ENCODE results near the gene SIGLEC7.

The SIGLEC7 gene

DNA sequence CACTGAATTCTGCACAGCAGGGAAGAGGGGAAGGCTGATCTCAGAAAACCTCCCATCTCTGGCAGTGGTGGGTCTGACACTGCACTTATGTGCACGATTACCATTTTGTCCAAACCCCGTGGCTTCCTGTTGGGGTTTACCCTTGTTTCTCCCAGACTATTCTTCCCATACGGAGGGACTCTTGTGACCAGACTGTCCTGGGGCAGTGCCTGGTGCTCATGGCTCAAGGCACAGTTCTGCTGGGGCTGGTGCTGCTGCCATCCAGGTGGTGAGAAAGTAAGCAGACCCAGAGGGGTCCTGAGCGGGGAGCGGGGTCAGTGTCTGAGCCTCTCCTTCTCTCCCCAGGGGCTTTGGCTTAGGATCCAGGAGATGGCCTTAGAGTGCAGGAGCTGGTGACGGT lies 22.5 kb upstream of the SIGLEC7 start:
- DNase-seq: no peak

GRCh38 chr19:51120160-51120559 lies 21.9 kb upstream of the SIGLEC7 start:
- DNase-seq: no peak

DNA sequence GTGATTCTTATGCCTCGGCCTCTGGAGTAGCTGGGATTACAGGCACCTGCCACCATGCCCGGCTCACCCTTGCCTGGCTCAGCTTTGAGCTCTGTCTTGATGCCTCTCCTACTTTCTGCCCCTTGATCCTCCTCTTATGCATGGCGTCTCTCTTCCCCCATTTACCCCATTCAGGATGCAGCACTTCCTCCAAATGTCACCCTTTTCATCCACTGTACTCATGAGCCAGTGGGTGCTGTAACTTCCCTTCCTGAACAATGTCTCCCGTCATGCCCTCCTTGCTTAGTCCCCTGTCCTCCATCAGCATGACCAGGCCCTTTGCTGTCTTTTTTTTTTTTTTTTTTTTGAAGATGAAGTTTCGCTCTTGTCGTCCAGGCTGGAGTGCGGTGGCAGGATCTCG lies 20.8 kb upstream of the SIGLEC7 start:
- DNase-seq: no peak

GRCh38 chr19:51122112-51122981 lies 19.8 kb upstream of the SIGLEC7 start:
- no peak for DNase-seq

- peak in 1 of 2 experiments; percentile 22 for DNase-seq
Observed at GRCh38 chr19:51123381-51123800, 18.7 kb upstream of the SIGLEC7 start.

GRCh38 chr19:51123802-51124201 lies 18.3 kb upstream of the SIGLEC7 start:
- DNase-seq: no peak

DNA sequence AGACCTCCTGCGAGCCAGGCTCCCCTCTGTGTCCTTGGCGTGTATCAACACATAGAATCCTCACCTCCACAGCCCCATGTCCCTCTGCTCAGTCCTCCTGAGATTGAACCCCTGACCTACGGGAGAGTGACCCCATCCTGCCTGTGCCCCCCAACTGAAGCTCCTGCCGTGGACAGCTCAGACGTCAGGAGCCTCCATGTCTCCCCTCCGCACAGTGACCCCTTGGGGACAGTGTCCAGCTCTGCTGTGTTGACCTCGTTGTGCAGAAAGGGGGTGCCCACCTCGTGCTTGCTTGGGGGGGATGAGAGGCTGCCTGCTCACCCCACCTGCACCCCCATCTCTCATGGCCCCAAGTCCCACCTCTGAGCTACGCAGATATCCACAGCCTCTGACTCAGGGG lies 17.9 kb upstream of the SIGLEC7 start:
- no peak for DNase-seq

DNA sequence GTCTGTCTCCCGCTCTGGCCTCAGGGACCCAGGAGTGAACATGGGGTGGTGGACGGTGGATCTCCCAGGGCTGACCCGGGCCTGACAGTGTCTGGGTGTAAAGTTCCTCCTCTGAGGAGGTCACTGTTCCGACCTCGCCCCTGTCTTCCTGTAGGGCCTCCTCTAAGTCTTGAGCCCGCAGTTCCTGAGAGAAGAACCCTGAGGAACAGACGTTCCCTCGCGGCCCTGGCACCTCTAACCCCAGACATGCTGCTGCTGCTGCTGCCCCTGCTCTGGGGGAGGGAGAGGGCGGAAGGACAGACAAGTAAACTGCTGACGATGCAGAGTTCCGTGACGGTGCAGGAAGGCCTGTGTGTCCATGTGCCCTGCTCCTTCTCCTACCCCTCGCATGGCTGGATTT lies 17.4 kb upstream of the SIGLEC7 start, which contains the start of gene SIGLEC9:
TSS of gene SIGLEC9 (plus strand) at position 178 of the 400 bp plus-strand sequence. CDS start at position 247, 69 bp downstream.
- no peak for DNase-seq

GRCh38 chr19:51125421-51126075 lies 16.6 kb upstream of the SIGLEC7 start:
- DNase-seq: no peak

DNA sequence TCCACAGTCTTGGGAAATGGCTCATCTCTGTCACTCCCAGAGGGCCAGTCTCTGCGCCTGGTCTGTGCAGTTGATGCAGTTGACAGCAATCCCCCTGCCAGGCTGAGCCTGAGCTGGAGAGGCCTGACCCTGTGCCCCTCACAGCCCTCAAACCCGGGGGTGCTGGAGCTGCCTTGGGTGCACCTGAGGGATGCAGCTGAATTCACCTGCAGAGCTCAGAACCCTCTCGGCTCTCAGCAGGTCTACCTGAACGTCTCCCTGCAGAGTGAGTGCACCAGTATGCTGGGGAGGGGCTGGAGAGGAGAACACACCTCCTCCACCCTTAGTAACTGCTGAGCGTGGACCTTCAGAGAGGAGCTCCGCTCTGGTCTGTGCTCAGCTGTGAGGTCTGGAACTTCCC lies 15.1 kb upstream of the SIGLEC7 start:
- no peak for DNase-seq

GRCh38 chr19:51127755-51128154 lies 14.3 kb upstream of the SIGLEC7 start:
- DNase-seq: no peak

DNA sequence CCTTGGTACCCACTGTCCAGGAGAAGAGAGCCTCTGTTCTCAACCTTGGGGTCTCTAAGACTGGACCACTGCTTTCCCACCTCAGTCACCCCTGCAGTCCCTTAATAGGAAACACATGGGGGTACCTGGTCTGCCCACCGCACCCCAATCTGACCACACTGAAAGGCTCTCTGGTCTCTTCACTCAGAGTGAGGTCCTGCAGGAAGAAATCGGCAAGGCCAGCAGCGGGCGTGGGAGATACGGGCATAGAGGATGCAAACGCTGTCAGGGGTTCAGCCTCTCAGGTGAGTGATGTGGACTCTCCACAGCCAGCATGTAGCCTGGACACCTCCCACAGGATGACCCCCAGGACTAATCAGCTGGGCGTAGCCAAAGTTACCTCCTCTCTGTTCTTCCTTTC lies 13.9 kb upstream of the SIGLEC7 start:
- no peak for DNase-seq

DNA sequence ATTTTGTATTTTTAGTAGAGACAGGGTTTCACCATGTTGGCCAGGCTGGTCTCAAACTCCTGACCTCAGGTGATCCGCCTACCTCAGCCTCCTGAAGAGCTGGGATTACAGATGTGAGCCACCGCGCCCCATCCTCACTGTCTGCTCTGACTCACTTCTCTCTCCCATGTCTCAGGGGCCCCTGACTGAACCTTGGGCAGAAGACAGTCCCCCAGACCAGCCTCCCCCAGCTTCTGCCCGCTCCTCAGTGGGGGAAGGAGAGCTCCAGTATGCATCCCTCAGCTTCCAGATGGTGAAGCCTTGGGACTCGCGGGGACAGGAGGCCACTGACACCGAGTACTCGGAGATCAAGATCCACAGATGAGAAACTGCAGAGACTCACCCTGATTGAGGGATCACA lies 12.4 kb upstream of the SIGLEC7 start:
- DNase-seq: no peak

DNA sequence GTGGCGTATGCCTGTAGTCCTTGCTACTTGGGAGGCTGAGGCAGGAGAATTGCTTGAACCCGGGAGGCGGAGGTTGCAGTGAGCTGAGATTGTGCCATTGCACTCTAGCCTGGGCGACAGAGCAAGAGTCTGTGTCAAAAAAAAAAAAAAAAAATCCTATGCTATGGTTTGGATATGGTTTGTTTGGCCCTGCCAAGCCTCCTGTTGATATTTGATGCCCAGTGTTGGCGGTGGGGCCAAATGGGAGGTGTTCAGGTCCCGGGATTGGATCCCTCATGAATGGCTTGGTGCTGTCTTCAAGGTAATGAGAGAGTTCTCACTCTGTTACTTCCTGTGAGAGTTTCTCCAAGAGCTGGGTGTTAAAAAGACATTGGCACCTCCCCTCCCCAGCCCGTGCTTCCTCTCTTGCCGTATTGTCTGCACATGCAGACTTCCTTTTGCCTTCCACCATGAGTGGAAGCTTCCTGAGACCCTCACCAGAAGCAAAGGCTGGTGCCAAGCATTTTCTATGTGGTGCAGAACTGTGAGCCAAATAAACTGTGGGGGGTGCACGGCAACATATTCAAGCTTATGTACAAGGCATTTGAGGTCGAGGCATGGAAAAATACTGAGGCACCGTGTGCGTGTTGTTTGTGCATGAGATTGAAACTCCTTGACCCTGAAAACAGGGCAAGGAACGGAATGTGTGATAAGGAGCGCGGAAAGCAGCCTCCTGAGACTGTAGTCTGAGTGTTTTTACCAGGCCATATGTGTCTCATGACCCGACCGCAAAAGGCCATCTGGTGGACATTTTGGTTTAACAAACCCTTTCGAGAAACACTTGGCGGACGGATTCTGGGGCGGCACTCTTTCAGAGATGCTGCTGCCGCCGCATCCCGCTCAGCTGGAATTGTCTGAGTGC lies 10.1 kb upstream of the SIGLEC7 start:
- DNase-seq: no peak

DNA sequence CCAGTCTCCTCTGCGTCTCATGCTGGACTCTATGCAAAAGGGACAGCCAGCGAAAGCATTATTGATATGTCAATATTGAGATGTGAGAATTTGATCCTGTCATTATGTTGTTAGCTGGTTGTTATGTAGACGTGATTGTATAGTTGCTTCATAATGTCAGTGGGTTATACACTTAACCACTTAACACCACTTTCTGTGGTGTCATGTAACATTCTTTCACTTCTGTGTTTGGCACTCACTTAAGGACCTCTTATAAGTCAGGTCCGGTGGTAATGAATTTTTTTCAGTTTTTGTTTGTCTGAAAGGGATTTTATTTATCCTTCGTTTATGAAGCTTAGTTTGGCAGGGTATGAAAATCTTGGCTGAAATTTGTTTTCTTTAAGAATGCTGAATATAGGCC lies 7.1 kb upstream of the SIGLEC7 start:
- no peak for DNase-seq

- no peak for DNase-seq
Observed at GRCh38 chr19:51135986-51136762, 5.9 kb upstream of the SIGLEC7 start.

DNA sequence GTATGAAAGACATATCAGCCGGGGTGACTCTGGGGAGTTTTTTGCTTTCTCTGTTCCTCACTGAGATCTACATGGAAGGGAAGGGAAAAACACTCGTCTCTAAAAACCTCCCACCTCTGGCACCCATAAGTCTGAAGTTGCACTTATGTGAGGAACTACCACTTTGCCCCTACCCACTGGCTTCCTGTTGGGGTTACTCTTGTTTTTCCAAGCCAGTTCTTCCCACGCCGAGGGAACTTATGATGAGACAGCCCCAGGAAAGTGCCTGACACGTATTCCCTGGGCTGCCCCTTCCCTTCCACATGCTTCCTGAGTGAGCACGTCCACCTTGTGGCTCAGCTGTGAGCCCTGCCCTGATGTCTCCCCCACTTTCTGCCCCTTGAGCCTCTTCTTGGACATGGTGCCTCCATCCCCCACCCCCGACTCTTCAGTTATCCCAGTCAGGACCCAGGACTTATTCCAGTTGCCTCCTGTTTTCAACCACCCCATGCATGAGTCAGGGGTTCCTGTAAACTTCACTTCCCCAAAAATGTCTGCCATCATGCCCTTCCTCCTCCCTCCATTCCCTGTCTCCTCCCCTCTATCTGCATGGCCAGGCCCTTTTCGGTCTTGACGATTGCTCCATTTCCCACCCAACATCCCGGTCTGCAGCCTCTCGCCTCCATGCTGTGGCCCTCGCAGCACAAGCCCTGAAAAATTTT lies 5.1 kb upstream of the SIGLEC7 start:
- DNase-seq: no peak

- DNase-seq: no peak
Observed at GRCh38 chr19:51137792-51138425, 4.2 kb upstream of the SIGLEC7 start.

GRCh38 chr19:51138549-51138979 lies 3.5 kb upstream of the SIGLEC7 start:
- no peak for DNase-seq

DNA sequence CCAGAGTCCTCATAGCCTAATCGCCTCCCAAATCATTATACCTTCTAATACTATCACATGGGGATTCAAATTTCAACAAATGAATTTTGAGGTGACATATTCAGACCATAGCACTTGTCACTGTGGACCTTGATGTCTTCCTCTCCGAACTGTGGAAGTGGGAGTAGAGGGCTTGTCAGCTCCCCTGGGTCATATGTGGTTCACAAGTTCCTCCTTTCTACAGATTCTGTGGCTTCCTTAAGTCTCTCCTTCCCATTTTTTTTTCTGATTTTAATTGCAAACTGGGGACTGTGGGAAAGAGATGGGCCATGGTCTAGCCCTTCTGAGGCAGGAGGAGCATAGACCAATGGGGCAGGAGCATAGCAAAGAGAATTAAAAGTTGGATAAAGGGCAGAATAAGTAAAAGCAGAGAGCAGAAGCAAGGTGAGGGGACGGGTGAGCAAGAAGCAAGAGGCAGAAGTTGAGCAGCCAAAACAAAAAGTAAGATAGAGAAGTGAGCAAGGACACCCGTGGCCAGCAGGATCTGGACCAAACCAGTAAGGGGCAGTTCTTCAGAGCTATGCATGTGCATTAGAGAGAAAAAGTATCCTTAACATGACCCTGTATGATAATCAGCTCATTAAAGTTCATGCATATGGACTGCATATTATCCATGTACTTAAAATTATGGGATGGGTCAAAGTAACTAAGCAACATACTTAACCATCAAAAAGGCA lies 2.6 kb upstream of the SIGLEC7 start:
- DNase-seq: no peak
